ENCODE data around the gene NCOA5.

- TF ChIP-seq CTCF (conservative IDR thresholded peaks at IDR 0.05; ENCODE audit: low read depth, low read length): no peak
- TF ChIP-seq EZH2 (IDR thresholded peaks at IDR 0.05; ENCODE audit: borderline replicate concordance, low read depth, low read length, poor library complexity, severe bottlenecking): no peak
These were observed 36.3 kb downstream of the NCOA5 start for GRCh38 chr20:46053416-46053815.
